Gastrocnemius medialis (tissue), 4 donors: Measurements from ENCODE around the gene AOC1. TPM values are rescaled to one million over a fixed set of nuclear protein-coding genes. Genes with fewer than 3 reads are reported as not detected.

ENCODE experiments used
- ATAC-seq, 2 donors: fragments of 150-250 bp; one replicate each; pipeline ENCODE4 v1.9.1; 2016
- DNase-seq, 2 donors: peaks; one replicate each; pipeline ENCODE4 v3.0.0-alpha.2; 2019
- H3K27ac ChIP-seq, 4 donors: fragments of 200-600 bp; sonication (generic); 1 replicate in 1 of 4; 2 replicates in 3 of 4; pipeline ENCODE4 v1.5.1; 2016 to 2018; ENCODE audit warnings: mild to moderate bottlenecking in 2 of 4, moderate library complexity in 1 of 4
- H3K27me3 ChIP-seq, 3 donors: fragments of 200-600 bp; sonication (generic) in 2 of 3; 1 replicate in 1 of 3; 2 replicates in 2 of 3; pipeline versions ENCODE4 v1.5.1 to v1.6.0; 2016 to 2019; ENCODE audit warnings: mild to moderate bottlenecking in 1 of 3, moderate library complexity in 1 of 3
- H3K36me3 ChIP-seq, 2 donors: fragments of 200-600 bp; sonication (generic) in 1 of 2; one replicate each; pipeline ENCODE4 v1.5.1; 2017 to 2018
- H3K4me1 ChIP-seq, 2 donors: fragments of 200-600 bp; sonication (generic) in 1 of 2; one replicate each; pipeline ENCODE4 v1.5.1; 2016 to 2017; ENCODE audit warnings: mild to moderate bottlenecking in 2 of 2
- H3K4me3 ChIP-seq, 4 donors: fragments of 200-600 bp; sonication (generic) in 3 of 4; 1 replicate in 1 of 4; 2 replicates in 3 of 4; pipeline ENCODE4 v1.5.1; 2016 to 2019; ENCODE audit warnings: mild to moderate bottlenecking in 2 of 4
- H3K9me3 ChIP-seq, 3 donors: fragments of 200-600 bp; sonication (generic) in 2 of 3; 1 replicate in 1 of 3; 2 replicates in 2 of 3; pipeline ENCODE4 v1.5.1; 2016 to 2019
- POLR2A ChIP-seq, 2 donors: fragments of 450-650 bp; IDR thresholded peaks; one replicate each; pipeline ENCODE4 v1.6.1; 2017; ENCODE audit warnings: antibody characterized with exemption in 2 of 2, mild to moderate bottlenecking in 2 of 2, moderate library complexity in 2 of 2
- in situ Hi-C, 4 donors: fragments of 200-750 bp; cut with MboI; loops; one replicate each; pipeline versions ENCODE4 v1.15.0 to v1.8.0; 2017; ENCODE audit warnings: low sequenced_read_pairs in 4 of 4
- intact Hi-C: fragments of 100-400 bp; cut with DNase I; formaldehyde crosslinking; loops from one replicate; pipeline ENCODE4 v1.15.1; 2023; ENCODE audit warnings: low total_unique reads
- total RNA-seq, 4 donors: library from RNA; depleted of rRNA; stranded (reverse); fragments of >200 nt; gene quantifications; one replicate each; pipeline versions ENCODE4 v1.1.0 to v1.2.3, GENCODE V29; 2016
- TF ChIP-seq, protein P1 (sequence below), 5 experiments: fragments of 450-650 bp in 3 of 5; fragments of 200-600 bp in 2 of 5; sonication (generic) in 2 of 5; IDR thresholded peaks in 4 of 5; conservative IDR thresholded peaks in 1 of 5; 1 replicate in 4 of 5; 2 replicates in 1 of 5; pipeline ENCODE4 v1.5.1; 2016 to 2019; ENCODE audit warnings: antibody characterized with exemption in 5 of 5, mild to moderate bottlenecking in 3 of 5, moderate library complexity in 3 of 5

The AOC1 gene
- total RNA-seq, 4 donors from 2014 or later: 1.6 TPM; not detected in 3

GRCh38 chr7:150862356-150862755, 10.0 kb downstream of the AOC1 start:
- Histone ChIP-seq H3K4me3 (no peak overlapping the region), H3K4me1 (no peaks in the 10 kb centered on the region), H3K27me3 (peaks cover 0 to 3% (median 0%) of the 10 kb centered on the region in 3 donors), H3K36me3 (no peaks in the 10 kb centered on the region), H3K27ac (no peak overlapping the region), H3K9me3 (no peaks in the 10 kb centered on the region)
- ATAC-seq (no peak), DNase-seq (no peak)
- in situ Hi-C loops: no loop called here
- intact Hi-C loops: no loop called here
- TF ChIP-seq, protein P1, sequence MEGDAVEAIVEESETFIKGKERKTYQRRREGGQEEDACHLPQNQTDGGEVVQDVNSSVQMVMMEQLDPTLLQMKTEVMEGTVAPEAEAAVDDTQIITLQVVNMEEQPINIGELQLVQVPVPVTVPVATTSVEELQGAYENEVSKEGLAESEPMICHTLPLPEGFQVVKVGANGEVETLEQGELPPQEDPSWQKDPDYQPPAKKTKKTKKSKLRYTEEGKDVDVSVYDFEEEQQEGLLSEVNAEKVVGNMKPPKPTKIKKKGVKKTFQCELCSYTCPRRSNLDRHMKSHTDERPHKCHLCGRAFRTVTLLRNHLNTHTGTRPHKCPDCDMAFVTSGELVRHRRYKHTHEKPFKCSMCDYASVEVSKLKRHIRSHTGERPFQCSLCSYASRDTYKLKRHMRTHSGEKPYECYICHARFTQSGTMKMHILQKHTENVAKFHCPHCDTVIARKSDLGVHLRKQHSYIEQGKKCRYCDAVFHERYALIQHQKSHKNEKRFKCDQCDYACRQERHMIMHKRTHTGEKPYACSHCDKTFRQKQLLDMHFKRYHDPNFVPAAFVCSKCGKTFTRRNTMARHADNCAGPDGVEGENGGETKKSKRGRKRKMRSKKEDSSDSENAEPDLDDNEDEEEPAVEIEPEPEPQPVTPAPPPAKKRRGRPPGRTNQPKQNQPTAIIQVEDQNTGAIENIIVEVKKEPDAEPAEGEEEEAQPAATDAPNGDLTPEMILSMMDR (IDR thresholded peaks at IDR 0.05 in 4 of 5, conservative IDR thresholded peaks at IDR 0.05 in 1 of 5): no peak
- TF ChIP-seq POLR2A (IDR thresholded peaks at IDR 0.05): no peak

DNA sequence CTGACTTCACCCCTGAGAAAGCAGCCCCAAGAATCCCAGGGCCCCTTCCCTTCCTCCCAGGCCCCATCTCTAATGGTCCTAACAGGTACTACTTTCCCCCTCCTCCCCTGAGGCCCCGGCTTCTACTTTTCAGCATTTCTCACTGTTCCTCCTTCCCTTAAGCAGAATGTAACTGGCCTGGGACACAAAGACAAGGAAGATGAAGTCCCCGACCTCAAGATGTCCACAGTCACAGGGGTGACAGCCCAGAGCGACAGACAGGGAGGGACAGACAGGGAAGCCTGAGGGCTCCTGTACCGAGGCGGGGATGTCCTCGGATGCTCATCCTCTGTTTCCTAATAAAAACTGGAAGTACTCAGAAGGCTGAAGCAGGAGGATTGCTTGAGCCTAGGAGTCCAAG, 11.6 kb downstream of the AOC1 start:
- no peak for TF ChIP-seq POLR2A (IDR thresholded peaks at IDR 0.05)
- TF ChIP-seq, protein P1 (IDR thresholded peaks at IDR 0.05 in 4 of 5, conservative IDR thresholded peaks at IDR 0.05 in 1 of 5): no peak
- H3K9me3 ChIP-seq: no peaks in the 10 kb centered on the region
- no peak overlapping the region for H3K4me3 ChIP-seq
- no peaks in the 10 kb centered on the region for H3K36me3 ChIP-seq
- in situ Hi-C loops (no loop called here), intact Hi-C loops (no loop called here)
- H3K27ac ChIP-seq: no peak overlapping the region
- H3K27me3 ChIP-seq: peaks cover 0 to 3% (median 0%) of the 10 kb centered on the region in 3 donors
- no peaks in the 10 kb centered on the region for H3K4me1 ChIP-seq
- DNase-seq: no peak
- ATAC-seq: no peak

GRCh38 chr7:150866932-150867564, 14.7 kb downstream of the AOC1 start:
- Histone ChIP-seq H3K27ac (no peak overlapping the region), H3K4me3 (no peak overlapping the region), H3K27me3 (peaks cover 0 to 5% (median 0%) of the 10 kb centered on the region in 3 donors), H3K36me3 (no peaks in the 10 kb centered on the region), H3K4me1 (no peaks in the 10 kb centered on the region), H3K9me3 (no peaks in the 10 kb centered on the region)
- ATAC-seq (no peak), DNase-seq (no peak)
- intact Hi-C loops (no loop called here), in situ Hi-C loops (no loop called here)
- TF ChIP-seq POLR2A (IDR thresholded peaks at IDR 0.05): no peak
- TF ChIP-seq, protein P1 (IDR thresholded peaks at IDR 0.05 in 4 of 5, conservative IDR thresholded peaks at IDR 0.05 in 1 of 5): no peak

DNA sequence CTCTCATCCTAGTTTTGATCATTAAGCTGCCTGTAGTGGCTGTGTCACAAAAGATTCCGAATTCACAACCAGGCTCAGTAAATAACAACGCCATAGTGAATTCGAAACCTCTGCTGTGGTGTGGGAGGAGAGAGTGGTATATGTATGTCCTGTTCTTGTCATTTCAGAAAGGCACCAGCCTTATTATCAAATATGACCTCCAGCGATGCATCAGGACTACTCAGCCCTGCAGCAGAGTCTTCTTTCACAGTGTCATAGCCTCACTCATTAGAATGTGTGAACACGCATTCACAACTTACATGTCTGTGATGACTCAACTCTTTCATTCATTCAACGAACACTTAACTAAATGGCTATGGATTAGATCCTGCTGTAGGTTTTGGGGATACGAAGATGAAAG, 15.3 kb downstream of the AOC1 start:
- ATAC-seq (no peak), DNase-seq (no peak)
- H3K4me3 ChIP-seq: no peak overlapping the region
- in situ Hi-C loops: no loop called here
- TF ChIP-seq, protein P1 (IDR thresholded peaks at IDR 0.05 in 4 of 5, conservative IDR thresholded peaks at IDR 0.05 in 1 of 5): no peak
- TF ChIP-seq POLR2A (IDR thresholded peaks at IDR 0.05): no peak
- intact Hi-C loops: no loop called here
- H3K27ac ChIP-seq: no peak overlapping the region
- H3K4me1 ChIP-seq: no peaks in the 10 kb centered on the region
- no peaks in the 10 kb centered on the region for H3K36me3 ChIP-seq
- H3K27me3 ChIP-seq: peaks cover 0 to 5% (median 0%) of the 10 kb centered on the region in 3 donors
- no peaks in the 10 kb centered on the region for H3K9me3 ChIP-seq

- DNase-seq (no peak), ATAC-seq (no peak)
- Histone ChIP-seq H3K9me3 (no peaks in the 10 kb centered on the region), H3K27me3 (peaks cover 0 to 7% (median 0%) of the 10 kb centered on the region in 3 donors), H3K4me3 (no peak overlapping the region), H3K4me1 (no peaks in the 10 kb centered on the region), H3K27ac (no peak overlapping the region), H3K36me3 (no peaks in the 10 kb centered on the region)
- in situ Hi-C loops: no loop called here
- TF ChIP-seq, protein P1 (IDR thresholded peaks at IDR 0.05 in 4 of 5, conservative IDR thresholded peaks at IDR 0.05 in 1 of 5): no peak
- TF ChIP-seq POLR2A (IDR thresholded peaks at IDR 0.05): no peak
- intact Hi-C loops: no loop called here
Observed at GRCh38 chr7:150869467-150869866, 17.1 kb downstream of the AOC1 start.
